Calu3 (cell line): ENCODE measurements around the gene TOR4A. TPM values are rescaled to one million over a fixed set of nuclear protein-coding genes. Genes with fewer than 3 reads are reported as not detected.

Experiments
- BruUV-seq: library from RNA; stranded (reverse); fragments of 400-500 nt; replicated peaks from 2 replicates; lab custom pipeline; 2021; lab: Mats Ljungman, UMichigan
- CTCF ChIA-PET: fragments of 300-600 bp; sonication (Branson Sonifier 250); formaldehyde crosslinking; loops from one replicate; lab custom pipeline; 2022; ENCODE audit warnings: antibody characterized with exemption; lab: Charles Lee
- DNase-seq: peaks from one replicate; pipeline ENCODE4 v3.0.0; 2022
- H3K27ac Mint-ChIP-seq: one replicate; pipeline ENCODE4 v1.8.0; 2022; ENCODE audit warnings: mixed read lengths; ENCODE audit not compliant: unreplicated experiment
- H3K27me3 Mint-ChIP-seq: one replicate; pipeline ENCODE4 v1.8.0; 2022; ENCODE audit warnings: mixed read lengths; ENCODE audit not compliant: unreplicated experiment
- H3K36me3 Mint-ChIP-seq: one replicate; pipeline ENCODE4 v1.8.0; 2022; ENCODE audit warnings: mild to moderate bottlenecking, moderate library complexity, mixed read lengths; ENCODE audit not compliant: insufficient read depth, unreplicated experiment
- H3K4me1 Mint-ChIP-seq: one replicate; pipeline ENCODE4 v1.8.0; 2022; ENCODE audit warnings: mild to moderate bottlenecking, low read depth, mixed read lengths; ENCODE audit not compliant: unreplicated experiment
- H3K4me3 Mint-ChIP-seq: one replicate; pipeline ENCODE4 v1.8.0; 2022; ENCODE audit warnings: mild to moderate bottlenecking, low read depth, moderate library complexity, mixed read lengths; ENCODE audit not compliant: unreplicated experiment
- H3K9me3 Mint-ChIP-seq: one replicate; pipeline ENCODE4 v1.8.0; 2022; ENCODE audit warnings: low read depth, mixed read lengths; ENCODE audit not compliant: unreplicated experiment
- intact Hi-C: fragments of 100-400 bp; cut with micrococcal nuclease; formaldehyde crosslinking; loops from one replicate; pipeline ENCODE4 v1.10.0; 2022; ENCODE audit not compliant: unreplicated experiment
- total RNA-seq: library from RNA; stranded (reverse); gene quantifications from 2 replicates; pipeline ENCODE4 v1.2.3, GENCODE V29; 2022
- TF ChIP-seq, protein P1 (sequence below): fragments of 200-600 bp; IDR thresholded peaks from one replicate; pipeline ENCODE4 v1.8.0; 2022; ENCODE audit warnings: antibody characterized with exemption; ENCODE audit not compliant: unreplicated experiment

Gene TOR4A
- total RNA-seq, 1 experiment from 2014 or later = 51.8 TPM

DNA sequence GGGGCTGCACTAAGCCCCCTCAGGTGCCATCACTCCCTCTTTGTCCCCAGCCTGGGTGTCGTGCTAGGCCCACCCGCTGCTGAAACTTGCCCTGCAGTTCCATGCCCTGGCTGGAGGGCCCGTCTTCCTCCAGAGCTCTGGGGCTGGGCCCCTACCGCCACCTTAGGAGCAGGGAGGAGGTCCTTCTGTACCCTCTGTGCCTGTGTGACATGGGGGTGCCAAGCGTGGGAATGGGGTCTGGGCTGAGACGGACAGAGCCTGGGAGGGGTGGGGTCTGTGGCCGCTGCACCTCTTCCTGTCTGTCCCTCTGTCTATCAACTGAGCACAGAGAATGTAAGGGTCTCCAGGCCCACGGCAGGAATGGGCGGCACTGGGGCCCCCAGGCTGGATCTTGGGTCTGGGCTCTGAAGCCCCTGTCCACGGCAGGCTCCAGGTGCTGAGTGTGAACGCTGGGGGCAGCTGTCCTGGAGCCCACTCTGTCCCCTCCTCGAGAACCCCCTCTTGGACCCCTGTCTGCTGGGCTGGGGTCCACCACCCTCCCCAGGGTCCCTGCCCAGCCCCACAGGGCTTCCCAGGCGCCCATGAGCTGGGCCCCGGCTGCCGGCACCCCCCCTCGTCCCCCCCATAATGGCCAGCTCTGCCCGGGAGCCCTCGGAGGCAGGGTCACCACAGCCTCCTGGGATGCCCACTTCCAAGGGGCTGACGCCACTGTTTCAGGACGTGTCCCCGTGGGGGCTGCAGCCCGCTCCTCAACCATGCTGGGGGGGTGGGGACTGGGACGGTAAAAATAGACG is 40.4 kb downstream of the TOR4A start:
- BruUV-seq = no TSS peak
- no peak for DNase-seq
- intact Hi-C loops = no loop called here
- peaks cover 4% of the 10 kb centered on the region for H3K36me3 Mint-ChIP-seq
- TF ChIP-seq, protein P1, sequence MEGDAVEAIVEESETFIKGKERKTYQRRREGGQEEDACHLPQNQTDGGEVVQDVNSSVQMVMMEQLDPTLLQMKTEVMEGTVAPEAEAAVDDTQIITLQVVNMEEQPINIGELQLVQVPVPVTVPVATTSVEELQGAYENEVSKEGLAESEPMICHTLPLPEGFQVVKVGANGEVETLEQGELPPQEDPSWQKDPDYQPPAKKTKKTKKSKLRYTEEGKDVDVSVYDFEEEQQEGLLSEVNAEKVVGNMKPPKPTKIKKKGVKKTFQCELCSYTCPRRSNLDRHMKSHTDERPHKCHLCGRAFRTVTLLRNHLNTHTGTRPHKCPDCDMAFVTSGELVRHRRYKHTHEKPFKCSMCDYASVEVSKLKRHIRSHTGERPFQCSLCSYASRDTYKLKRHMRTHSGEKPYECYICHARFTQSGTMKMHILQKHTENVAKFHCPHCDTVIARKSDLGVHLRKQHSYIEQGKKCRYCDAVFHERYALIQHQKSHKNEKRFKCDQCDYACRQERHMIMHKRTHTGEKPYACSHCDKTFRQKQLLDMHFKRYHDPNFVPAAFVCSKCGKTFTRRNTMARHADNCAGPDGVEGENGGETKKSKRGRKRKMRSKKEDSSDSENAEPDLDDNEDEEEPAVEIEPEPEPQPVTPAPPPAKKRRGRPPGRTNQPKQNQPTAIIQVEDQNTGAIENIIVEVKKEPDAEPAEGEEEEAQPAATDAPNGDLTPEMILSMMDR = no peak
- CTCF ChIA-PET = no interaction called here
- no peaks in the 10 kb centered on the region for H3K27me3 Mint-ChIP-seq
- H3K4me3 Mint-ChIP-seq = no peak overlapping the region
- no peaks in the 10 kb centered on the region for H3K9me3 Mint-ChIP-seq
- no peaks in the 10 kb centered on the region for H3K4me1 Mint-ChIP-seq
- H3K27ac Mint-ChIP-seq = no peak overlapping the region

DNA sequence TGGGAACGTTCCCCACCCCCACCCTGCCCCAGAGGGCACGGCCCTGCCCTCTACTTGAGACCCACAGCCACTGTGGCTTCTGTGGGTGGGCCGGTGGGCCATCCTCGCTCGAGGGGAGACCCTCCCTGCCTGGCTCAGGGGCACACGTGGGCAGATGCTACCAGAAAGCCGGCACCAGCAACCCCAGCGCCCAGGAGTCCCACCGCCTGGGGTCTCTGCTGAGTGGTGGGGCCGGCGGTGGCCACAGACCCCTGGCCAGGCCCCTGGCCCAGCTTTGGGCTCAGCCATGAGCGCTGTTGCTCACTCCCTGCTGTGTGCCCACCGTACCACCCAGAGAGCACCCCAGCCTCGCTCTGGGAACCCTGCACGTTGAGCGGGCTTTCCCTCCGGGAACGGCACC is 41.1 kb downstream of the TOR4A start:
- no peak for DNase-seq
- Mint-ChIP-seq H3K9me3 (no peaks in the 10 kb centered on the region), H3K36me3 (peaks cover 4% of the 10 kb centered on the region), H3K4me1 (no peaks in the 10 kb centered on the region), H3K4me3 (no peak overlapping the region), H3K27ac (no peak overlapping the region), H3K27me3 (no peaks in the 10 kb centered on the region)
- intact Hi-C loops = no loop called here
- BruUV-seq = no TSS peak
- CTCF ChIA-PET = no interaction called here
- TF ChIP-seq, protein P1 = no peak

DNA sequence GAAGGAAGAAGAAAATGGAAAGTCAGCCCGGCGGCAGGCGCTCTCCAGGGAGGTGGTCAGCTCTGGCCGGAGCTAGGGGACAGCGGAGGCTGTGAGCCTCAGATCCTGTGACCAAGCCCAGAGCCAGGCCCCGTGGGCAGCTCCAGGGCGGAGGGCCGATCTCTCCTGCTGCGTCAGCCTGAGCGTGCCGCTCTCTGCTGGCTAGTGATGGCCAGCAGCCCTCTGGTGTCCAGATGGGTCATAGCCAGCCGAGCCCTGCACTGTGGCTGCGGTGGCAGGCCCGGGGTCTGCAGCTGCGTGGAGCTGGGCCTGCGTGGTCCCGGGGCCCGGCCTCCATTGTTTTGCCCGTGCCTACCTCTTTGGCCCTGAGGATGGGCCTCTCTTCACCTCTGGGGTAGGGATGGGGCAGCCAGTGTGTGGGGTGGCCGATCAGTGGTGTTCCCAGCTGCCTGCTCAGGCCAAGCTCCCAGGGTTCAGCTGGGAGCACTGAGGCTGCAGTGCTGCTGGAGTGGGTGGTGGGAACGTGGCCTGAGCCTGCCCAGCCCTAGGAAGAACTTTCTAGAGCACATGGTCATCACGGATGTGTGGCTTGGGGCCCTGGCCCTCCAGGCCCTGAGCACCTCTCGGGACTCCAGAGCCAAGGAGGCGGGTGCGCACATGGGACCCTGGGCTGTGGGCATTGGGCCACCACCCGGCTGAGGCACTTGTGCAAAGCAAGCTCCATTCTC is 41.6 kb downstream of the TOR4A start:
- H3K4me3 Mint-ChIP-seq = no peak overlapping the region
- intact Hi-C loops = no loop called here
- no peaks in the 10 kb centered on the region for H3K27me3 Mint-ChIP-seq
- CTCF ChIA-PET = interaction anchor here (0.7 kb wide), 1 partner anchor 300 kb away, joined by 3 read pairs; no protein-coding TSS in a partner anchor
- TF ChIP-seq, protein P1 = no peak
- no TSS peak for BruUV-seq
- no peaks in the 10 kb centered on the region for H3K4me1 Mint-ChIP-seq
- DNase-seq = no peak
- peaks cover 4% of the 10 kb centered on the region for H3K36me3 Mint-ChIP-seq
- no peak overlapping the region for H3K27ac Mint-ChIP-seq
- no peaks in the 10 kb centered on the region for H3K9me3 Mint-ChIP-seq

DNA sequence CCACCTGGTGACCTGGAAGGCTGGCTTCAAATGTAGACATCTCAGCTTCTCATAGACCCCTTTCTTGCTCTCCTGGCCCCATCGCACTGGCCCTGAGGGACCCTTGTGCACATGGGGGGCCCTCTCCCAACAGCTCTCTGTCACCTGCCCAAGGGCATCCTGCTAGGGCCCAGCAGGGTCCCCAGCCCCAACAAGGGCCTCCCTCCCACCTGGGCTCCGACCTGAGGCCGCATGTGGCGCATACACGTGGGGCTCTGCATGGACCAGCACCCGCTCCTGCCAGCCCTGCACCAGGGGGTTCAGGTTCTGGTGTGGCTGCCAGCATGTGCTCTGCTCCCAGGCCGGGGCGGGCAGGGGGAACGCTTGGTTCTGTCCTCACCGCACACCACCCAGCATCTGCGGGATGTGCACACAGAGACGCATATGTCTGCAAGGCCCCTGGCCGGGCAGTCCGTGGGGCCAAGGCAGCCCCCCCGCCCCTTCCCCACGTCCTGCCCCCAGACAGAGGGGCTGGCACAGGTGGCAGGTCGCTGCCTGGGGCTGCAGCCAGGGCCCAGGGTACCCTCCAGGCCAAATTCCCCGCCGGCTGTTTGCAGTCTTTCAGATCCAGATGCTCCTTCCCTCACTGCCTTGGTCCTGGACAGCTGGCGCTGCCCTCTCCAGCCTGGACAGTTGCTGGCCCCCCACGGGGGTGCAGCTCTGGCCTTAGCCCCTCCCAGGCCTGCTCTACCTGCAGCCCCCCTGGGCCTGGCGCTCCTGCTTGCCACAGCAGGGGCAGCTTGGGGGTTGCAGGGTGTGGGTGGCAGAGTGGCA is 42.4 kb downstream of the TOR4A start:
- Mint-ChIP-seq H3K9me3 (no peaks in the 10 kb centered on the region), H3K4me3 (no peak overlapping the region), H3K36me3 (peaks cover 4% of the 10 kb centered on the region), H3K4me1 (no peaks in the 10 kb centered on the region), H3K27me3 (no peaks in the 10 kb centered on the region), H3K27ac (no peak overlapping the region)
- no TSS peak for BruUV-seq
- CTCF ChIA-PET = interaction anchor here (0.7 kb wide), 1 partner anchor 300 kb away, joined by 3 read pairs; no protein-coding TSS in a partner anchor
- DNase-seq = no peak
- intact Hi-C loops = no loop called here
- TF ChIP-seq, protein P1 = no peak
